Pons (tissue), 1 donor: ENCODE results near the gene USB1.

Source experiments
- DNase-seq: peaks from one replicate; pipeline ENCODE4 v3.0.0-alpha.2; 2016; ENCODE audit warnings: low spot score

Gene USB1

DNA sequence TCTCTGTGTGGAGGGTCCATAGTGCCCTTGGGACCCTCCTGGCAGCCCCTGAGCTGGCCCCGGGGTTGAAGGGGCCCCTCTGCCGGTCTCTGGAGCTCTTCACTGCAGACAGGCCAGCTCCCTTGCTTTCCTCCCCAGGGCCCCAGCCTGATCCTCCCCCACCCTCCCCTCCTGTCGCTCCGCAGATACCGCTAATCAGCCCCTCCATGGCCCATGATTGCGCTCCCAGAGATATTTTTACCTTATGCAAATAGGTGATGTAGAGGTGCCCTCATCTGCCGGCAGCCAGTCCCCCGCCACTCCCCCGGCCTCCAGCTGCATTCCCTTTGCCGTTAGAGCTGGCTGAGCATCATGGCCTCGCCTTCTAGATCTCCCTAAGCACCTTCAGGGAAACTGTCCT lies 33.6 kb downstream of the USB1 start:
- DNase-seq, result no peak

DNA sequence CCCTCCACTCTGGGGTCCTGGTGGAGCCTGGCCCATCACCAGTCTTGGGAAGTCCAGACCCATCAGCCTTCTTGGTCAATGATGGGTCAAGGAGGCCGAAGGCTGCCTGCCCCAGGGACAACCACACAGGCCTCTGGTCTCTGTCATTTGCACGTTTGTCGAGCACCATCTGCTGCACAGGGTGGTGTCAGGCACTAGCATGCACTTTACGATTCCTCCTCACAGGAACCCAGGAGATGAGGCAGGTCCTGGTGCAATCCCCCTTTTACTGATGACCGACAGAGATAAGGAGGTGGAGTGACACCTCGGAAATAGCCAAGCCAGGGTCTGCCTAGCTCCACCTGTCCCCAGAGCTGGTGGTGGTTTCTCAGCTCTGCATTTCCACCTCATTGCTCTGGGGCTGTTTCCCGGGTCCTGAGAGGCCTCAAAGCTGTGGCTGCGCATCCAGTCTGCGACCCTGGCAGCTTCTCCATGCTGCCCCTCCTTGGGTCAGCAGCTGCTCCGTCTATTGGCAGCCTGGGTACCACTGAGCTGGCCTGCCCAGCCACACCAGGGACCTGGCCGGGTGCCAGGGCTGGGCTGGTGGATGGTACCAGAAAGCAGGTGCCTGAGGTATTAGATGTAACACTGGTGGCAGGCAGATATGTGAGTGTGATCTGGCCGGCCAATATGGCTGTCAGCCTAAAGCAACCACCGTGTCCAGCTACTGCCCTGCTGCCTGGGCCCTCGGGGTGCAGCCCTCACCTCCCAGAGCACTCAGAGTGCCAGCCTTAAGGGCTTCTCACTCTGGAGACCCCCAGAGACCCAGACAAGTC lies 34.4 kb downstream of the USB1 start:
- no peak for DNase-seq

DNA sequence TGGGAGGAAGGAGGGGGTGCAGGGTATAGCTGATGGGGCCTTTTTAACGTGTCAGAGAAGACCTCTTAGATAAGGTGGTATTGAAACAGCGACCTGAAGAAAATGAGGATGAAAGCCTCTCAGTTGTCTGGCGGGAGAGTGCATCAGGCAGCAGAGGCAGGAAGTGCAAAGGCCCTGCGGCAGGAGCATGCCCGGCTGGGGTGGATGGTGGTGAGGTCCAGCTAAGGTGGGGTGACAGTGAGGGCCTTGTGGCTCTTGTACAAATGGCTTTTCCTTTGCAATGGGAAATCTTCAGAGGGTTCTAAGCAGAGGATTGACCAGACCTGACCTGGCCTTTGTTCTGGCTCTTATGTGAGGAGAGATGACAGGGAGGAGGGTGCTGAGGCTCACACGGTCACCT lies 35.7 kb downstream of the USB1 start:
- no peak for DNase-seq

DNA sequence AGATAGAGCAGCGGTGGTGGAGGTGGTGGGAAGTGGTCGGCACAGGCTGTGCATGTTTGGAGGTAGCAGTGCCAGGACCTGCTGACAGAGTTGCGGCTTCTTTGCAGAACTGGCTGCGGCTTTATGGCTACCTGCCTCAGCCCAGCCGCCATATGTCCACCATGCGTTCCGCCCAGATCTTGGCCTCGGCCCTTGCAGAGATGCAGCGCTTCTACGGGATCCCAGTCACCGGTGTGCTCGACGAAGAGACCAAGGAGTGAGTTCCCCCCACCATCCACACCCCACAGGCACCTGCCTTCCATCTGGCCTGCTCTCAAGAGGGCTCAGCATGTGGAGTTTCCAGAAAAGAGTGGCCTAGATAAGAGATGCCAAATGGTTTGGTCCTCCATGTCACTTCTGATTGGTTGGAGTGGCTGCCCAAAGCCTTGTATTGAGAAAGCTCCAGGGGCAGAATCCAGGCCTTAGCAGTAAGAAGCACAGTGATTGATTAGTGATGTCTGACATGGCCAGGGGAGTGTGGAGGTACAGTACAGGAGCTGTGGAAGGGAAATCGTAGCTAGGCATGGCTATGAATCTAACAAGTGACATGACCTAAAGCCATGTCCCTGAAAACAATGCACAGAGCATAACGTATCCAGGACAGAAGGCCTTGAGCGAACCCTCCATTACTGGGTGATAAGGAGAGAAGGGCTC lies 36.3 kb downstream of the USB1 start:
- no peak for DNase-seq

DNA sequence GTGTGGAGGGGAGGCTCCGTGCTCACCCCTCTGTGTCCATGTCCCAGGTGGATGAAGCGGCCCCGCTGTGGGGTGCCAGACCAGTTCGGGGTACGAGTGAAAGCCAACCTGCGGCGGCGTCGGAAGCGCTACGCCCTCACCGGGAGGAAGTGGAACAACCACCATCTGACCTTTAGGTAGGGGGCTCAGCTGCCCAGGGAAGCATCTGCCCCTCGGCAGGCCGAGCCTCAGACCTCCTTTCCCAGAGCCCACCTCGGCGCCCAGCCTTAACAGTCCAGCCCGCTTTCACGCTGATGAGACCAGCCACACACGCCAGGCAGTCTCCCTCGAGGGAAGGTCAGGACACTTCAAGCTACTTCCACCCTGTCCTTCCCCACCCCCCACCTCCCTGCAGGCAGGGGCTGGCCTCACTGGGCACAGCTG lies 37.0 kb downstream of the USB1 start:
- DNase-seq, result no peak

DNA sequence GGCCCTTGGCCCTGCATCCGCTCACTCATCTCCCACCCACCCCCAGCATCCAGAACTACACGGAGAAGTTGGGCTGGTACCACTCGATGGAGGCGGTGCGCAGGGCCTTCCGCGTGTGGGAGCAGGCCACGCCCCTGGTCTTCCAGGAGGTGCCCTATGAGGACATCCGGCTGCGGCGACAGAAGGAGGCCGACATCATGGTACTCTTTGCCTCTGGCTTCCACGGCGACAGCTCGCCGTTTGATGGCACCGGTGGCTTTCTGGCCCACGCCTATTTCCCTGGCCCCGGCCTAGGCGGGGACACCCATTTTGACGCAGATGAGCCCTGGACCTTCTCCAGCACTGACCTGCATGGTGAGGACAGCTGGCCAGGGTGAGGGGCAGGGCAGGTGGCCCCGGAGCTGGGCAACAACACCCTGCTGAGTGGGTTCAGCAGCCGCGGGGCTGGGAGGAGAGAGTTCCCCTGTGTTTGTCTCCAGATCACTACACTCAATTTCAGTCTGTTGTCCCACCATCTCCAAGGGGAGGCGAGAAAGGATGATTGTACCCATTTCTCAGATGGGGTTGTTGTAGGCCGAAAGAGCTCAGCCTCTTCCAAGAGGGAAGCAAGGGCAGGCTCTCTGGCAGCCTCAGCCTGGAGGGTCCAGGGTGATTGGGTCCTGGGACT lies 38.8 kb downstream of the USB1 start:
- DNase-seq, result no peak

DNA sequence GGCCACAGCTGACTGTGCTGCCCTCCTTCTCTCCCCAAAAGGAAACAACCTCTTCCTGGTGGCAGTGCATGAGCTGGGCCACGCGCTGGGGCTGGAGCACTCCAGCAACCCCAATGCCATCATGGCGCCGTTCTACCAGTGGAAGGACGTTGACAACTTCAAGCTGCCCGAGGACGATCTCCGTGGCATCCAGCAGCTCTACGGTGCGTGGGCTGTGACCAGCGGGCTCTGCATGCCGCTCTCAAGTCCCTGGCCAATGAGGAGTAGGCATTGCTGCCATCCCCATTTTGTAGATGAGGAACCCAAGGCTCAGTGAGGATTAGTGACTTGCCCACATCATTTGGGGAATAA lies 39.3 kb downstream of the USB1 start:
- DNase-seq, result no peak

DNA sequence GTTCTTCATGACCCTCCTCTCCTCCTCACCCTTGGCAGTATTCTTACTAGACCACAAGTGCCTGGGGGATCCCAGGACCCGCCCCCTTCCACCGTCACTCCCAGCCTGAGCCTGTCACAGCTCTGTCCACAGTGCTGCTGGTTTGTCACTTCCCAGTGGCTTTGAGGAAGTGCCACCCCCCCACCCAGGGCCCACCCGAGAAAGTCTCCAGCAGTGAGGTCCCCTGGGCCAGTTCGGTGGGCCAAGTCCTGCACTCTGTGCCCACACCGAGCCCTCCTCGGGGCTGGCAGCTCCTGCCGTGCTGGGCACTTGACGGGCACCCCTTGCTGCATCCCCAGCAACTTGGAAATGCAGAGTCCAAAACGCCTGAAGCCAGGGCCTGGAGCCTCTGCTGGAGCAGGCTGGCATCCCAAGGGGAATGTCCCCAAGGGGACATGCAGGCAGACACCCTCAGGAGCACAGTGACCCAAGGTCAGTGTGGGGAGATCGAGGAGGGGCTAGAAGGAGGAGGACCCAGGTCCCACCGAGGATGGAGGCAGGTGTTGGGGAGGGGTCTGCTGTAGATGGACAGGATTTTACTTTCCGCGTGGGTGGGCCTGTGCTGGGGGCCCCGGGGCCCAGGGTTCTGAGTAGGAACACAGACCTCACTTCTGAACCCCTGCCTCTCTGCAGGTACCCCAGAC lies 39.9 kb downstream of the USB1 start:
- no peak for DNase-seq

DNA sequence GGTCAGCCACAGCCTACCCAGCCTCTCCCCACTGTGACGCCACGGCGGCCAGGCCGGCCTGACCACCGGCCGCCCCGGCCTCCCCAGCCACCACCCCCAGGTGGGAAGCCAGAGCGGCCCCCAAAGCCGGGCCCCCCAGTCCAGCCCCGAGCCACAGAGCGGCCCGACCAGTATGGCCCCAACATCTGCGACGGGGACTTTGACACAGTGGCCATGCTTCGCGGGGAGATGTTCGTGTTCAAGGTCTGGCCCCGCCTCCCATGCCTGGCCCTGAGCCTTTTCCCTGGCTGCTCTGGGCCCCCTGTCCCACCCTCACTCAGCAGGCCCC lies 40.4 kb downstream of the USB1 start:
- no peak for DNase-seq

DNA sequence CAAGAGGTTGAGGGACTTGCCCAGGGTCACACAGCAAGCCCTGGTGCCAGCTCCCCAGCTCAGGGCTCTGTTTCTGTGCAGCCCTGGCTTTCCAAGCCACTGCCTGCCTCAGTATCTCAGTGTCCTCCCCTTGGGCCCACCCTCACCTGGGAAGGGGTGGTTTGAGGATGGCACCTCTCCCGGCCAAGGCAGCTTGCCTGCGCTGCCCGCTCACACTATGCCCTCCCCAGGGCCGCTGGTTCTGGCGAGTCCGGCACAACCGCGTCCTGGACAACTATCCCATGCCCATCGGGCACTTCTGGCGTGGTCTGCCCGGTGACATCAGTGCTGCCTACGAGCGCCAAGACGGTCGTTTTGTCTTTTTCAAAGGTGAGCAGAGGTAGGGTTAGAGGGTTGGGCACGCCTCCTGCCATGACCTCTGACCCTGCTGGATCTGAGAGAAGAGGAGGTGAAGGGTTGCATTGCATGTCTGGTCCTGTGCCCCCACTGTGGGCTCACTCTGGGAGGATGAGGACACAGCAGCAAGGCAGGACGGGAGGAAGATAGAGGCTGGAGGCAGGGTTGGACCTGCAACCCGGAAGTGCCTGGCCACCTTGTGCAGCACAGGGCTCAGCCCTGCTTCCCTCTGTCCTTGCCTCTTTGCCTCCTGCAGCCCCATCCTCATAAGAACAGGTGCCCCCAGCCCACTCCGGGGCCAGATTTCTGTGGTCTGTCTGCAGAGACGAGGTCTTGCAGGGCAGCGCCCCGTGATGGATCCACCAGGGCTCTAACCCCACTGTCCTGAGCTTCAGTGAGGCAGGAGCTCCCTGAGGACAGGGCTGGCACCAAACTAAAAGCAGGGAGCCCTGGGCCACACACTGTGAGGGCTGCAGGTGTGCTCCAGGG lies 41.0 kb downstream of the USB1 start:
- no peak for DNase-seq

DNA sequence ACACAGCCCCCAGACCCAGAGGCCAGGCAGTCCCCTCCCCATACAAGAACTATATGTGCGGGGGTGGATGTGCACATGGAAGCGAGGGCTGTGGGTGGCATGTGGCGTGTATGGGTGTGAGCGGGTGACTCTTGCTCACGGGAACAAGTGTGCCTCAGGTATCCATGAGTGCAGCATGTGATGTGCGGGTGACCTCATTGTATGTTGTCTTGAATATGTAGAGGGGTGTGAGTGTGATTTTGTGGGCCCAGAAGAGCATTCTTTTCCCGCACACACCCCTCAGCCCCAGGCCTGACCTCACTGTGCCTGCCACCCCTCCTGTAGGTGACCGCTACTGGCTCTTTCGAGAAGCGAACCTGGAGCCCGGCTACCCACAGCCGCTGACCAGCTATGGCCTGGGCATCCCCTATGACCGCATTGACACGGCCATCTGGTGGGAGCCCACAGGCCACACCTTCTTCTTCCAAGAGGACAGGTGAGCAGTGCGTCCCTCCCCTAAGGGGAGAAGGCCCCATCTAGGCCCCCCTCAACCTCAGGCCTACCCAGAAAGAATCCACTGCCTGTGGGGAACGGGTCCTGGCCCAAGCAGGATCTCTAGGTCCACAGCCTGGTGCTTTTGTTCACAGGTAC lies 41.8 kb downstream of the USB1 start:
- DNase-seq, result no peak

DNA sequence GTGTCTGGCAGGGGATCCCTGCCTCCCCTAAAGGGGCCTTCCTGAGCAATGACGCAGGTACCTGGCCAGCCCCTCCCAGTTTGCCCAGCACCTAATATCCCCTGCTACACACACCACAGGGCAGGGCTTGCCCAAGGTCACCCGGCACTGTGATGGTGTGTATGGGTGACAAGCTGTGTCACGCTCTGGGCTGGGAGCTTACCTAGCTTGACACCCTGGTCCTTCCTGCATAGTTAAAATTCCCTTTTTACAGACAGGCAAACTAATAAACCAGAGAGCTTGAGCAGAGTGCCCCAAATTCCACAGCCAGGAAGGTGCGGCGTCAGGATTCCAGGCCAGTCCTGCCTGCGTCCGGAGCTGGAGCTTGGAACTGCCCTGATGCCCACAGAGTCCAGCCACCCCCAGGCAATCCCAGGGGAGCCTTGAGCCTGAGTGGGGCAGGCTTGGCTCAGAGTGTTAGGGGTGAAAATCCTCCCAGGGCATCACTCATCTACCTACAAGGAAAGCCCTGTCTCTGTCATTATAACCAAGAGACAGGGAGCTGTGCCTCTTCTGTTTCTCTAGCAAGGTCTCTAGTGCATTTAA lies 42.5 kb downstream of the USB1 start:
- DNase-seq, result no peak

DNA sequence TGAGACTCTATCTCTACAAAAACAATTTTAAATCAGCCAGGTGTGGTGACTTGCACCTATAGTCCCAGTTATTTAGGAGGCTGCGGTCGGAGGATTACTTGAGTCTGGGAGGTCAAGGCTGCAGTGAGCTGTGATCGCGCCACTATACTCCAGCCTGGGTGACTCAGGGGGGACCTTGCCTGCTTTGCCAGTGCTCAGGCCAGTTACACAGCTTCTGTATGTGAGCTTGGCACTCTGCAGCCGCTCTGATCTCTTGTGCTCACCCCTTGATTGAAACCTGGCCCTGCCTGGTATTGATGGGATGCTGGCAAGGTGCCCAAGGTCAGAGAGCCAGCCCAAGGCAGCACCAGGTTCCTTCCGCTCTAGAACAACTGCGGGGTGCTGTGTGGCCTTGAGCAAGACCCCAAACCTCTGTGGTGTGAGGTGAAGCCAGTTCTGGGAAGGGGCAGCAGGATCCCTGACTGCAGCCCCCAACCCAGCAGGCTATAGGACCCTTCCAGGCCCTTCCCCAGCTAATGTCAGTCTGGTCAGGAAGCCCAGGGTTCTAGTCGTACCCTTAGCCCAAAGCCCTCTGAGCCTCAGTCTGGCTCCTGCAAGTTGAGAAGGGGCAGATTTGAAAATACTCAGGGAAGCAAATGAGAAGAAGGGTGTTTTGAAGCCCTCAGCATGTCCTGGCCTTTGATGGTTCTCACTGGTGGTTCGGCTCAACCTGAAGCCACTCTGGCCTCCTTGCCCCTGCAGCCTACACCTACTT lies 43.2 kb downstream of the USB1 start:
- no peak for DNase-seq

DNA sequence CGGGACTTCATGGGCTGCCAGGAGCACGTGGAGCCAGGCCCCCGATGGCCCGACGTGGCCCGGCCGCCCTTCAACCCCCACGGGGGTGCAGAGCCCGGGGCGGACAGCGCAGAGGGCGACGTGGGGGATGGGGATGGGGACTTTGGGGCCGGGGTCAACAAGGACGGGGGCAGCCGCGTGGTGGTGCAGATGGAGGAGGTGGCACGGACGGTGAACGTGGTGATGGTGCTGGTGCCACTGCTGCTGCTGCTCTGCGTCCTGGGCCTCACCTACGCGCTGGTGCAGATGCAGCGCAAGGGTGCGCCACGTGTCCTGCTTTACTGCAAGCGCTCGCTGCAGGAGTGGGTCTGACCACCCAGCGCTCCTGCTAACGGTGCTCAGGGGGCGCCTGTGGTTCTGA lies 43.9 kb downstream of the USB1 start:
- DNase-seq, result no peak

DNA sequence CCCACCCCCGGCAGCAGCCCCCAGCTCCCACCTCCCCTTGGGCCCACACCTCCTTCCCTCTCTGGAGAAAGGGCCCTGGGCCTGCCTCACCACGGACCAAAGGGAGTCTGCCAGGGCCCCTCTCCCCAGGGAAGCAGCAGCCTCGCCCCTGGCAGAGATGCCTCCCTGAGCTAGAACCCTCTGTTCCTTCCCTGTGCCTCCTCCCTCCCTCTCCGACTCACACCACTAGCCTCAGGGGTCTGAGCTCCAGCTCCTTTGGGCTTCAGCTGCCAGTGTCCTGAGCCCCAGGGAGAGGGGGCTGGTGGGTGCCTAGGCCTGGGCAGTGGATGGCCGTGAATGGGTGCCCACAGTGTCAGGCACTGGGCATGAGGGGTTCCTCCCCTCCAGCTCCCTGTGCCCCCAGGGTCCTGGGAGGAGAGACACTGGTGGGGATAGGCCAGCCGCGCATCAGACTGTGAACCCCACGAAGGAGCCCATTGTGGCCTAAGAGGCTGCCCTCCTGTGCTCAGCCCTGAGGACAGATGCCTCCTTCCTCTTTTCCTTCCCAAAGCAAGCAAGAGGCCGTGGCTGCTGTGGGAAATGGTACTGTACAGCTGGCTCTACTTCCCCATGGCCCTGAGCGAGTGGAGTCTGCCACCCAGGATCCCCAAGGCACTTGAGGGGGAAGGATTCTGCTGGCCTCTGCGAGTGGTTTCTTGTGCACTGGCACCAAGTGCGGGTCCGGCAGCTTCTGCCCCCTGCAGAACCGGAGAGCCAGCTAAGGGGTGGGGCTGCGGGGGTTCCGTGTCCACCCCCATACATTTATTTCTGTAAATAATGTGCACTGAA lies 45.1 kb downstream of the USB1 start:
- no peak for DNase-seq

DNA sequence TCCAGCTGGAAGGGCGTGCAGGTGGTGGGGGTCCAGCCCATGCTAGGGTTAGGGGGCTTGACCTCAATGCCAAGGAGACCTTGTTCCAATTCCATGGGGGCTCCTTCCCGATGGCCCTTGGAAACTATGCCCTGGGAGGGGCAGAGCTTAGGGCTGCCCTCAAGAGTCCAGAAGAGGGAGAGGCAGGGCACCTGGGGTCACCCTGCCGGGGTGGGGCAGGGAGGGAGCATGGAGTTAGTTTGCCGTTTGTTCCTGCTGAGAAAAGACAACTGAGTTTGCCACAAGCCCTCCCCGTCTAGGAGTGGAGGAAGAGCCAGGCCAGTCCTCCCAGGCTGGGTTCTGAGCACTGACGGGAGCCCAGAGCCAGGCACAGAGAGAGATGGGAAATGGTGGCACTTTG lies 45.7 kb downstream of the USB1 start:
- no peak for DNase-seq

DNA sequence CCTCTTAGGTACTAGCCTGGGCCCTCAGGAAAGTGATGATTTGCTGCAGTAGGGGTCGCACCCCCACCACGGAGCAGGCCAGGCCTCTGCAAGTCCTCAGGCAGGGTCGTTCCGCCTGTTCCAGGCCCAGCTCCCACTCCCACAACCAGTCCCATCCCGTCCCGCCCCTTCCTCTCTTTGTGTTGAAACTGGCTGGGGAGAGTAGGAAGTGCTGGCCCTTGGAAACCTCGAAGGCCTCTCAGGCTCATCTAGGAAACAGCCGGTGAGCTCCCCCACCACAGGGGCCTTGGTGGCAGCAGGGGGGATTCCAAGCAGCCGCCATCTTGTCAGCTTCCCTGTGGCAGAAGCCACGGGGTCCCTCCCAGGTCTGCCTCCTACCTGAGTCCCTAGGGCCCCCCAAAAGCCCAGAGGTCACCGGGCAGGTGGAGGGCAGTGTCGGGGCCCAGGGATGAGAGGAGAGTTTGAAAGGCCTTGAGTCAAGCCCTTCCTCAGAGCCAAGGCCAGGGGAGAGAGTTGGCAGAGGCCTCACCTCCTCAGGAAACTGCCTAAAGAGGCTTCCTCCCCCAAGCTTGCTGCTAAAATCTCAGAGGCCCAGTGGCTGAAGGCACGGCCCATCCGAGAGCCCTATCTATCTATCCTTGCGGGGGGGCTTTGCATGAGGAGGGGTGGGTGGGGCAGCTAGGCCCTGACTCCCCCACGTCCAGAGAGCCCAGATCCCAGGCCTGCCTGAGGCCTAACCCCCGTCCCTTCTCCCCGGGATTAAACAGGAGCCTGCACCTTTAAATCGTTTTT lies 46.5 kb downstream of the USB1 start:
- no peak for DNase-seq

DNA sequence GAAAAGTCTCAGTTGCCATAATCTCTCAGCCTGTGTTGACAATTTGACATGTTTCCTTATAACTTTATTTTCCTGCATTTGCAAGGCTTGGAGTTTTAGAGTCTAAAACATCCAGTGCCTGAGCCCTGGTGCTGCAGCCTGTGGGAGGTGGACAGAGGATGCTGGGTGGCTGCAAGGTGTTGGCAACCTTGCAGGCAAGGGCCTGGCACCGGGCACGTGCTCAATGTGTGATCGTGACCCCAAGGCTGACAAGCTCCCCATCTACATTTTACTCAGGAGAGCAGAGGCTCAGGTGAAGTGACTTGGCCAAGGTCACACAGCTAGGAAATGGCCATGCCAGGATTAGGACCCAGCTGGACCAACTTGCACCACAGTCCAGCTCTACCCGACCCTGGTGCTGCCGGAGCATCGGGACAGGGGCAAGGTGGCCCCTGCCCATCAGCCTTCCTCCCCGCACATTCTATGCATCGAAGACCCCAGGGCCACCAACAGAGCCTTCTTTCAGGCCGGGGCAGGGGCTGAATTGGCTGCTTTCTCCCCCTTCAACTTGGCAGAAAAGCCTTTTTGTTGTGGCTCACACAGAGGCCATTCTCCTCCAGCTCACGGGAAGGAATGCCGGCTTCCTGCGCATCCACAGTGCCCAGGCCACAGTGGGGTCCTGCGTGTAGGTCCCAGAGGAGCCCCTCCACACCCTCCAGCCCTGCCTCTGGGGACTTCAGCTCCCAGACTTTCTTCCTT lies 47.5 kb downstream of the USB1 start:
- no peak for DNase-seq
